Astrocyte (in vitro differentiated cells and primary cell): ENCODE measurements around the gene CCNI. TPM values are rescaled to one million over a fixed set of nuclear protein-coding genes. Genes with fewer than 3 reads are reported as not detected.

ENCODE experiments used
- DNase-seq: peaks from one replicate; pipeline ENCODE4 v3.0.0-alpha.2; 2010; ENCODE audit warnings: low read depth
- FAIRE-seq: peaks from 2 replicates; lab custom pipeline; 2011; peaks lifted over from hg19 to GRCh38; lab: Jason Lieb, UNC
- H2AFZ ChIP-seq: 2 replicates; pipeline ENCODE4 v1.6.0; 2012; ENCODE audit warnings: low read depth, low read length, inconsistent platforms
- H3K27ac ChIP-seq: 2 replicates; pipeline ENCODE4 v1.5.1; 2011; ENCODE audit warnings: low read depth, low read length, inconsistent platforms
- H3K27me3 ChIP-seq: 2 replicates; pipeline ENCODE4 v1.6.0; 2011; ENCODE audit warnings: low read length, inconsistent platforms; ENCODE audit not compliant: insufficient read depth
- H3K36me3 ChIP-seq: 2 replicates; pipeline ENCODE4 v1.5.1; 2011; ENCODE audit warnings: low read length, inconsistent platforms; ENCODE audit not compliant: insufficient read depth
- H3K4me1 ChIP-seq: 2 replicates; pipeline ENCODE4 v1.5.1; 2011; ENCODE audit warnings: low read length, inconsistent platforms; ENCODE audit not compliant: insufficient read depth
- H3K4me2 ChIP-seq: 2 replicates; pipeline ENCODE4 v1.6.0; 2012; ENCODE audit warnings: low read length, inconsistent platforms
- H3K4me3 ChIP-seq: 2 replicates; pipeline ENCODE4 v1.5.1; 2011; ENCODE audit warnings: low read depth, mild to moderate bottlenecking, low read length, inconsistent platforms; ENCODE audit not compliant: insufficient read depth
- H3K79me2 ChIP-seq: 2 replicates; pipeline ENCODE4 v1.6.0; 2012; ENCODE audit warnings: mild to moderate bottlenecking, low read length, inconsistent platforms; ENCODE audit not compliant: insufficient read depth
- H3K9ac ChIP-seq: 2 replicates; pipeline ENCODE4 v1.6.0; 2012; ENCODE audit warnings: mild to moderate bottlenecking, low read length, inconsistent platforms
- H3K9me3 ChIP-seq: 2 replicates; pipeline ENCODE4 v1.5.1; 2012; ENCODE audit warnings: low read depth, mild to moderate bottlenecking, low read length, inconsistent platforms; ENCODE audit not compliant: insufficient read depth
- H4K20me1 ChIP-seq: 2 replicates; pipeline ENCODE4 v1.6.0; 2012; ENCODE audit warnings: low read length, inconsistent platforms; ENCODE audit not compliant: insufficient read depth
- H3K27ac Mint-ChIP-seq: one replicate; pipeline ENCODE4 v1.8.0; 2021; ENCODE audit warnings: mild to moderate bottlenecking, mixed read lengths; ENCODE audit not compliant: unreplicated experiment
- H3K27me3 Mint-ChIP-seq: one replicate; pipeline ENCODE4 v1.8.0; 2021; ENCODE audit warnings: low read depth, mixed read lengths; ENCODE audit not compliant: unreplicated experiment
- H3K36me3 Mint-ChIP-seq: one replicate; pipeline ENCODE4 v1.8.0; 2021; ENCODE audit warnings: low read depth, mixed read lengths; ENCODE audit not compliant: unreplicated experiment
- H3K4me1 Mint-ChIP-seq: one replicate; pipeline ENCODE4 v1.8.0; 2021; ENCODE audit warnings: low read depth, mixed read lengths; ENCODE audit not compliant: unreplicated experiment
- H3K4me3 Mint-ChIP-seq: one replicate; pipeline ENCODE4 v1.8.0; 2021; ENCODE audit warnings: mild to moderate bottlenecking, moderate library complexity, mixed read lengths; ENCODE audit not compliant: unreplicated experiment
- H3K9me3 Mint-ChIP-seq: one replicate; pipeline ENCODE4 v1.8.0; 2021; ENCODE audit warnings: mild to moderate bottlenecking, mixed read lengths; ENCODE audit not compliant: unreplicated experiment
- CTCF ChIP-seq: IDR thresholded peaks from 2 replicates; pipeline ENCODE4 v1.5.1; 2011; ENCODE audit warnings: low read depth, mild to moderate bottlenecking, inconsistent platforms, low read length, moderate library complexity; ENCODE audit not compliant: insufficient read depth
- EZH2 ChIP-seq: IDR thresholded peaks from 2 replicates; pipeline ENCODE4 v1.6.1; 2012; ENCODE audit warnings: mild to moderate bottlenecking, low read length, inconsistent platforms; ENCODE audit not compliant: insufficient read depth
- total RNA-seq: library from RNA; stranded (reverse); gene quantifications from 2 replicates; pipeline ENCODE4 v1.2.1, GENCODE V29; 2021

CCNI gene
- total RNA-seq, 1 donor from 2014 or later, result 141 TPM

DNA sequence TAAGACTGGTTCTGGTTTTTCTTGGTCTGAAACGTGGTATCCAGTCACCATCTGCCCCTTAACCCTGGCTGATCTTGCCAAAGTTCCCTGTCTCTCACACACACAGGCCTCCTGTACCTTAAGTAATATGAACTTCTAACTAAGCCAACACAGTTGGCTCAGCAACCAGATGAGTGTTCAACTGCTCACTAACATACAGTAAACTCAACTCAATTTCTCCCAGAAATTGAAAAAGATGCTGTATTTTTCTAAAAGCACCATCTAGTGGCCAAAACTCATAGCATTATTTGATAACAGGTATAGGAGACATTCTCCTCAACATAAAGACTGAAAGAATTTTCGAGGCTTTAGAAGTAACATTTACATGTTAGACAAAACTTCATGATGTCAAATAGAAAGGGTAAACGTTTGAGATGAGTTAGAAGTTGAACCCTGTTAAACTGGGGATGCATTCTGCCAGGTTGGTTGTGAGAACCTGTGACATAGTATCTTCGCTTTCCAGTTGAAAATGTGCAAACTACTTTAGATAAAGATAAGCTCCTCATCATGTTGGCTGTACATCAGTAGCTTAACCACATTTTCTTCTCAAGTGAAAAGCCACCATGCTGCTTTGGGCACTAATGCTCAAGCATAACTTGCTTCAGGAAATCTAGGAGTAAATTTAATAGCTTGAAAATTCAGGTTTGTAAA is 31.2 kb downstream of the CCNI start:
- peaks cover 8% of the 10 kb centered on the region for H4K20me1 ChIP-seq
- DNase-seq (peak; percentile 57), FAIRE-seq (no peak)
- TF ChIP-seq EZH2, result no peak
- TF ChIP-seq CTCF, result peak; percentile 74
- H3K27ac ChIP-seq, result peak overlapping the region; percentile 21
- H3K79me2 ChIP-seq, result no peaks in the 10 kb centered on the region
- peaks cover 19% of the 10 kb centered on the region for H3K36me3 Mint-ChIP-seq
- peaks cover 24% of the 10 kb centered on the region for H3K36me3 ChIP-seq
- H3K4me2 ChIP-seq, result no peak overlapping the region
- H3K27me3 ChIP-seq, result no peaks in the 10 kb centered on the region
- no peaks in the 10 kb centered on the region for H3K27me3 Mint-ChIP-seq
- no peak overlapping the region for H3K4me3 Mint-ChIP-seq
- no peak overlapping the region for H3K4me3 ChIP-seq
- peak overlapping the region; percentile 56 for H3K27ac Mint-ChIP-seq
- peaks cover 17% of the 10 kb centered on the region for H3K4me1 ChIP-seq
- H3K9me3 Mint-ChIP-seq, result no peaks in the 10 kb centered on the region
- peaks cover 49% of the 10 kb centered on the region for H3K4me1 Mint-ChIP-seq
- no peaks in the 10 kb centered on the region for H3K9me3 ChIP-seq
- H2AFZ ChIP-seq, result no peak overlapping the region
- H3K9ac ChIP-seq, result peak overlapping the region; percentile 5

GRCh38 chr4:77043507-77044136 is 32.2 kb downstream of the CCNI start:
- H4K20me1 ChIP-seq, result peaks cover 6% of the 10 kb centered on the region
- no peak overlapping the region for H3K4me3 Mint-ChIP-seq
- no peaks in the 10 kb centered on the region for H3K9me3 Mint-ChIP-seq
- no peaks in the 10 kb centered on the region for H3K27me3 ChIP-seq
- peaks cover 54% of the 10 kb centered on the region for H3K4me1 Mint-ChIP-seq
- H3K79me2 ChIP-seq, result no peaks in the 10 kb centered on the region
- no peaks in the 10 kb centered on the region for H3K27me3 Mint-ChIP-seq
- no peak for FAIRE-seq
- no peak for DNase-seq
- no peak overlapping the region for H3K27ac ChIP-seq
- H3K9me3 ChIP-seq, result no peaks in the 10 kb centered on the region
- H3K9ac ChIP-seq, result no peak overlapping the region
- H3K36me3 Mint-ChIP-seq, result peaks cover 23% of the 10 kb centered on the region
- H3K4me3 ChIP-seq, result no peak overlapping the region
- peaks cover 29% of the 10 kb centered on the region for H3K36me3 ChIP-seq
- H3K4me1 ChIP-seq, result peaks cover 21% of the 10 kb centered on the region
- no peak overlapping the region for H3K4me2 ChIP-seq
- H3K27ac Mint-ChIP-seq, result peak overlapping the region; percentile 56
- TF ChIP-seq EZH2 (no peak), CTCF (no peak)
- no peak overlapping the region for H2AFZ ChIP-seq
